Astrocyte (in vitro differentiated cells and primary cell): Measurements from ENCODE around the gene SRCAP.

Source experiments
- CTCF ChIP-seq: IDR thresholded peaks from 2 replicates; pipeline ENCODE4 v1.5.1; 2011; ENCODE audit warnings: low read depth, mild to moderate bottlenecking, inconsistent platforms, low read length, moderate library complexity; ENCODE audit not compliant: insufficient read depth
- EZH2 ChIP-seq: IDR thresholded peaks from 2 replicates; pipeline ENCODE4 v1.6.1; 2012; ENCODE audit warnings: mild to moderate bottlenecking, low read length, inconsistent platforms; ENCODE audit not compliant: insufficient read depth

GRCh38 chr16:30773826-30774225, 74.9 kb downstream of the SRCAP start:
- TF ChIP-seq CTCF: no peak
- no peak for TF ChIP-seq EZH2
